ENCODE measurements around the gene WDR53.
A peak's percentile ranks its signal among the peaks of the same experiment; 100 is the strongest.
"Not testable (repeated sequence)": the region's sequence is repeated elsewhere in the genome, so short reads cannot be mapped to it uniquely, and the experiment has no call there.

WDR53 gene

GRCh38 chr3:196568246-196569002 is at the start of gene WDR53, which contains the start of gene FBXO45:
TSS of gene WDR53 (minus strand) at chr3:196568554. CDS start at chr3:196561475, 7,079 bp downstream.
TSS of gene FBXO45 (plus strand) at chr3:196568660. CDS start at chr3:196568985, 325 bp downstream.
- DNase-seq (ENCODE audit: low read depth) = peak; percentile 84
- TF ChIP-seq, protein P1, sequence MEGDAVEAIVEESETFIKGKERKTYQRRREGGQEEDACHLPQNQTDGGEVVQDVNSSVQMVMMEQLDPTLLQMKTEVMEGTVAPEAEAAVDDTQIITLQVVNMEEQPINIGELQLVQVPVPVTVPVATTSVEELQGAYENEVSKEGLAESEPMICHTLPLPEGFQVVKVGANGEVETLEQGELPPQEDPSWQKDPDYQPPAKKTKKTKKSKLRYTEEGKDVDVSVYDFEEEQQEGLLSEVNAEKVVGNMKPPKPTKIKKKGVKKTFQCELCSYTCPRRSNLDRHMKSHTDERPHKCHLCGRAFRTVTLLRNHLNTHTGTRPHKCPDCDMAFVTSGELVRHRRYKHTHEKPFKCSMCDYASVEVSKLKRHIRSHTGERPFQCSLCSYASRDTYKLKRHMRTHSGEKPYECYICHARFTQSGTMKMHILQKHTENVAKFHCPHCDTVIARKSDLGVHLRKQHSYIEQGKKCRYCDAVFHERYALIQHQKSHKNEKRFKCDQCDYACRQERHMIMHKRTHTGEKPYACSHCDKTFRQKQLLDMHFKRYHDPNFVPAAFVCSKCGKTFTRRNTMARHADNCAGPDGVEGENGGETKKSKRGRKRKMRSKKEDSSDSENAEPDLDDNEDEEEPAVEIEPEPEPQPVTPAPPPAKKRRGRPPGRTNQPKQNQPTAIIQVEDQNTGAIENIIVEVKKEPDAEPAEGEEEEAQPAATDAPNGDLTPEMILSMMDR (conservative IDR thresholded peaks at IDR 0.05; ENCODE audit: low read depth, low read length) = no peak
- peak within 1 kb of the TSS; percentile 100 for H3K4me3 ChIP-seq (ENCODE audit: low read length)

DNA sequence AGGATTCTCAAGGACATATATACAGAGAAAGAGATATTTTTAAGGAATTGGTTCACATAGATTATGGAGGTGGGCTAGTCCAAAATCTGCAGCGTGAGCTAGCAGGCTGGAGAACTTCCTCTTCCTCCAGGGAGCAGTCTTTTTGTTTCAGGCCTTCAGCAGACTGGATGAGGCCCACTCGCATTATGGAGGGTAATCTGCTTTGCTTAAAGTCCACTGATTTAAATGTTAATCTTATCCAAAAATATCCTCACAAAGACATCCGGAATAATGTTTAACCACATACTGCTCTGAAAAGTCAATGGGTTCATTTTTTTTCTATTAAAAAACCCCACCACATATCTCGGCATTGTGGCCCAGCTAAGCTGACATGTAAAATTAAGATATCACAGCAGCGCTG is 48.9 kb upstream of the WDR53 start:
- no peak overlapping the region for H3K4me3 ChIP-seq (ENCODE audit: low read length)
- TF ChIP-seq, protein P1 (conservative IDR thresholded peaks at IDR 0.05; ENCODE audit: low read depth, low read length) = no peak
- DNase-seq (ENCODE audit: low read depth) = no peak

GRCh38 chr3:196615234-196615633 is 46.9 kb upstream of the WDR53 start:
- H3K4me3 ChIP-seq (ENCODE audit: low read length); DNase-seq (ENCODE audit: low read depth): not testable (repeated sequence)

- H3K4me3 ChIP-seq (ENCODE audit: low read length) = no peak overlapping the region
- DNase-seq (ENCODE audit: low read depth) = no peak
- TF ChIP-seq, protein P1 (conservative IDR thresholded peaks at IDR 0.05; ENCODE audit: low read depth, low read length) = no peak
These were observed 43.6 kb upstream of the WDR53 start for GRCh38 chr3:196611761-196612483.

- H3K4me3 ChIP-seq (ENCODE audit: low read length) = no peak overlapping the region
- DNase-seq (ENCODE audit: low read depth) = no peak
These were observed 41.6 kb upstream of the WDR53 start for GRCh38 chr3:196609805-196610515.

GRCh38 chr3:196609343-196609775 is 41.0 kb upstream of the WDR53 start:
- TF ChIP-seq, protein P1 (conservative IDR thresholded peaks at IDR 0.05; ENCODE audit: low read depth, low read length) = peak; percentile 80
- peak; percentile 23 for DNase-seq (ENCODE audit: low read depth)
- no peak overlapping the region for H3K4me3 ChIP-seq (ENCODE audit: low read length)

More at GRCh38 chr3:196609805-196610515, 41.6 kb upstream of the WDR53 start:
- TF ChIP-seq, protein P1 (conservative IDR thresholded peaks at IDR 0.05; ENCODE audit: low read depth, low read length) = no peak

DNA sequence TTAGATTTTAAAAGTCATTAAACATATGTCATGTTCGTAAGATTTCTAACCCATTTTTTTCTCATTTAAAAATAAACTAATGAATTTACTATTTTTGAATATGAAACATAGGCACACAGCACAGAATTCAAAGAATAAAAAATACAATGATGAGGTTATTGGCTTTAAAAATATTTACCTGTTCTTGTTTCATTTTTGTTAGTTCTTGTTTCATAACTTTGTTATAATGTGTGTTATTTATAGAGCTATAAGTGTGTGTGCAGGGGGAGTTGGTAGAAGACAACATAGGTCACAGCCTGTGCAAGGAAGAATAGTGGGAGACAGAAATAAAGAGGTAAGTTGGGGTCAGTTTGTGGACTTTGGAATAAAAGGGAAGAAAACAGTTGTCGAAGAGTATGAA is 40.3 kb upstream of the WDR53 start:
- TF ChIP-seq, protein P1 (conservative IDR thresholded peaks at IDR 0.05; ENCODE audit: low read depth, low read length) = no peak
- no peak overlapping the region for H3K4me3 ChIP-seq (ENCODE audit: low read length)

More for the DNA sequence above, 40.3 kb upstream of the WDR53 start:
- DNase-seq (ENCODE audit: low read depth) = no peak

Data from retinal pigment epithelial cell (primary cell).